OCI-LY1 (cell line): Measurements from ENCODE around the gene KEL.

Experiments
- H2AFZ ChIP-seq: fragments of 200-600 bp; sonication (generic), shearing (Covaris generic); 2 replicates; pipeline ENCODE4 v1.6.0; 2014; ENCODE audit warnings: antibody characterized with exemption, mild to moderate bottlenecking, low read length
- H3F3A ChIP-seq: fragments of 200-600 bp; sonication (generic), shearing (Covaris generic); 2 replicates; pipeline ENCODE4 v1.6.0; 2014; ENCODE audit warnings: mild to moderate bottlenecking, antibody characterized with exemption, low read length, moderate library complexity; ENCODE audit not compliant: insufficient read depth
- H3K27ac ChIP-seq: fragments of 200-600 bp; sonication (generic); 2 replicates; pipeline ENCODE4 v1.5.1; 2014; ENCODE audit warnings: low read length, mixed run types, mild to moderate bottlenecking, low read depth; ENCODE audit not compliant: poor library complexity, severe bottlenecking
- H3K27me3 ChIP-seq: fragments of 200-600 bp; sonication (generic); 2 replicates; pipeline ENCODE4 v1.6.0; 2014; ENCODE audit warnings: antibody characterized with exemption, mild to moderate bottlenecking, low read length, moderate library complexity; ENCODE audit not compliant: insufficient read depth
- H3K36me3 ChIP-seq: fragments of 200-600 bp; sonication (generic); 2 replicates; pipeline ENCODE4 v1.6.1; 2014; ENCODE audit warnings: mild to moderate bottlenecking, antibody characterized with exemption, low read length, moderate library complexity, mixed read lengths; ENCODE audit not compliant: insufficient read depth
- H3K4me1 ChIP-seq: fragments of 200-600 bp; sonication (generic); 2 replicates; pipeline ENCODE4 v1.5.1; 2014; ENCODE audit warnings: mild to moderate bottlenecking, low read length, moderate library complexity; ENCODE audit not compliant: insufficient read depth, severe bottlenecking
- H3K4me2 ChIP-seq: fragments of 200-600 bp; sonication (generic), shearing (Covaris generic); 2 replicates; pipeline ENCODE4 v1.6.1; 2014; ENCODE audit warnings: low read length
- H3K4me3 ChIP-seq: fragments of 200-600 bp; sonication (generic); 2 replicates; pipeline ENCODE4 v1.5.1; 2014; ENCODE audit warnings: low read length, low read depth, mild to moderate bottlenecking, mixed read lengths; ENCODE audit not compliant: poor library complexity, severe bottlenecking
- H3K79me2 ChIP-seq: fragments of 200-600 bp; shearing (Covaris generic); 2 replicates; pipeline ENCODE4 v1.6.1; 2016; ENCODE audit warnings: mixed run types, low read length, mixed read lengths; ENCODE audit not compliant: insufficient read depth
- H3K9ac ChIP-seq: fragments of 200-600 bp; sonication (generic), shearing (Covaris generic); 2 replicates; pipeline ENCODE4 v1.6.1; 2014; ENCODE audit warnings: mild to moderate bottlenecking, low read length, mixed read lengths
- H3K9me2 ChIP-seq: fragments of 200-600 bp; sonication (generic), shearing (Covaris generic); 2 replicates; pipeline ENCODE4 v1.6.1; 2014; ENCODE audit warnings: low read depth, mild to moderate bottlenecking, low read length, mixed read lengths
- H3K9me3 ChIP-seq: fragments of 200-600 bp; shearing (Covaris generic); 2 replicates; pipeline ENCODE4 v1.6.1; 2014; ENCODE audit warnings: low read length, mixed read lengths
- H4K20me1 ChIP-seq: fragments of 200-600 bp; sonication (generic), shearing (Covaris generic); 2 replicates; pipeline ENCODE4 v1.6.0; 2016; ENCODE audit warnings: mild to moderate bottlenecking, low read length; ENCODE audit not compliant: insufficient read depth
- CTCF ChIP-seq: fragments of 200-600 bp; sonication (generic), shearing (Covaris generic); IDR thresholded peaks from 2 replicates; pipeline ENCODE4 v1.5.1; 2017; ENCODE audit warnings: mild to moderate bottlenecking, antibody characterized with exemption, low read length, moderate library complexity, mixed read lengths
- EZH2 ChIP-seq: fragments of 200-600 bp; sonication (generic), shearing (Covaris generic); IDR thresholded peaks from 2 replicates; pipeline ENCODE4 v1.8.0; 2017; ENCODE audit warnings: borderline replicate concordance, mixed run types, mild to moderate bottlenecking, antibody characterized with exemption, low read length, moderate library complexity, mixed read lengths

Gene KEL

GRCh38 chr7:142960955-142961512, 1.1 kb downstream of the KEL start:
- Histone ChIP-seq H3K4me1 (no peaks in the 10 kb centered on the region), H3K4me3 (no peak overlapping the region), H3F3A (no peaks in the 10 kb centered on the region), H3K36me3 (no peaks in the 10 kb centered on the region), H3K9me3 (no peaks in the 10 kb centered on the region), H3K79me2 (no peaks in the 10 kb centered on the region), H2AFZ (no peak overlapping the region), H3K9me2 (no peaks in the 10 kb centered on the region), H3K9ac (no peak overlapping the region), H3K27ac (no peak overlapping the region), H4K20me1 (no peaks in the 10 kb centered on the region), H3K27me3 (no peaks in the 10 kb centered on the region; the same call in 1 of the 2 replicates), H3K4me2 (no peak overlapping the region)
- TF ChIP-seq CTCF: peak; percentile 71
- no peak for TF ChIP-seq EZH2

- H3K79me2 ChIP-seq: no peaks in the 10 kb centered on the region
- no peaks in the 10 kb centered on the region for H3K9me2 ChIP-seq
- H3K9me3 ChIP-seq: no peaks in the 10 kb centered on the region; the same call in 1 of the 2 replicates
- no peak overlapping the region for H3K9ac ChIP-seq
- no peaks in the 10 kb centered on the region for H3K4me1 ChIP-seq
- H2AFZ ChIP-seq: no peak overlapping the region
- no peak for TF ChIP-seq CTCF
- no peak for TF ChIP-seq EZH2
- no peaks in the 10 kb centered on the region for H3K36me3 ChIP-seq
- H3K27ac ChIP-seq: no peak overlapping the region
- H3K4me2 ChIP-seq: no peak overlapping the region
- no peaks in the 10 kb centered on the region; the same call in 1 of the 2 replicates for H3K27me3 ChIP-seq
- no peak overlapping the region for H3K4me3 ChIP-seq
- no peaks in the 10 kb centered on the region for H4K20me1 ChIP-seq
- no peaks in the 10 kb centered on the region for H3F3A ChIP-seq
These were observed 3.0 kb downstream of the KEL start for GRCh38 chr7:142959202-142959601.

- no peaks in the 10 kb centered on the region for H3K79me2 ChIP-seq
- H3K9ac ChIP-seq: no peak overlapping the region
- no peaks in the 10 kb centered on the region for H3K27me3 ChIP-seq
- H4K20me1 ChIP-seq: no peaks in the 10 kb centered on the region
- no peaks in the 10 kb centered on the region for H3K9me2 ChIP-seq
- no peak overlapping the region for H2AFZ ChIP-seq
- H3K4me3 ChIP-seq: no peak overlapping the region
- H3F3A ChIP-seq: no peaks in the 10 kb centered on the region
- no peak overlapping the region for H3K27ac ChIP-seq
- no peak for TF ChIP-seq CTCF
- TF ChIP-seq EZH2: no peak
- no peaks in the 10 kb centered on the region for H3K36me3 ChIP-seq
- no peaks in the 10 kb centered on the region; the same call in 1 of the 2 replicates for H3K9me3 ChIP-seq
- no peaks in the 10 kb centered on the region for H3K4me1 ChIP-seq
- H3K4me2 ChIP-seq: no peak overlapping the region
These were observed 4.4 kb downstream of the KEL start for GRCh38 chr7:142957723-142958122.
